HCT116 (cell line): Measurements from ENCODE around the gene CDH5. TPM values are rescaled to one million over a fixed set of nuclear protein-coding genes. Genes with fewer than 3 reads are reported as not detected.

ENCODE experiments used
- ATAC-seq: fragments of 200-7000 bp; cut with Tn5 transposase; 2 replicates; pipeline ENCODE4 v1.9.1; 2020; ENCODE audit warnings: mild to moderate bottlenecking, moderate library complexity
- BruUV-seq: library from RNA; stranded (reverse); fragments of 400-500 nt; replicated peaks from 2 replicates; lab custom pipeline; 2021; lab: Mats Ljungman, UMichigan
- CTCF ChIA-PET: fragments of 300-600 bp; sonication (Branson Sonifier 250); formaldehyde crosslinking; loops from one replicate; lab custom pipeline; 2021; ENCODE audit warnings: antibody characterized with exemption; lab: Charles Lee
- POLR2A ChIA-PET: fragments of 300-600, 350-600 bp; sonication (Branson Sonifier 250); formaldehyde crosslinking; loops from one replicate; lab custom pipeline; 2021; ENCODE audit warnings: antibody characterized with exemption; lab: Charles Lee
- RAD21 ChIA-PET, 2 experiments: fragments of 300-600 bp; sonication (Branson Sonifier 250); formaldehyde crosslinking; loops; one replicate each; lab custom pipeline; 2023; ENCODE audit warnings: low total read pairs in 2 of 2; ENCODE audit not compliant: uncharacterized antibody in 2 of 2, unreplicated experiment in 2 of 2, low non-redundant PET in 1 of 2; lab: Charles Lee
- DNase-seq: peaks from one replicate; pipeline ENCODE4 v3.0.0-alpha.2; 2010; ENCODE audit warnings: low read depth, low spot score
- H2AFZ ChIP-seq: fragments of 200-600 bp; shearing (Covaris generic), sonication (generic); 2 replicates; pipeline ENCODE4 v1.6.1; 2017; ENCODE audit warnings: low read depth, mixed run types, mixed read lengths, antibody characterized with exemption, low read length; ENCODE audit not compliant: poor library complexity, severe bottlenecking
- H3K27ac ChIP-seq: 2 replicates; pipeline ENCODE4 v1.5.1; 2012; ENCODE audit warnings: low read depth, low read length
- H3K27me3 ChIP-seq: fragments of 200-600 bp; sonication (generic); 2 replicates; pipeline ENCODE4 v1.6.1; 2016; ENCODE audit warnings: mixed run types, low read length, mixed read lengths; ENCODE audit not compliant: insufficient read depth
- H3K36me3 ChIP-seq, 2 experiments: fragments of 200-500 bp in 1 of 2; fragments of 200-600 bp in 1 of 2; sonication (Bioruptor generic) in 1 of 2; sonication (generic) in 1 of 2; 2 replicates each; pipeline versions ENCODE4 v1.5.1 to v1.6.1; 2014 to 2016; ENCODE audit warnings: low read length in 2 of 2, inconsistent platforms in 1 of 2, mixed read lengths in 1 of 2, mixed run types in 1 of 2; ENCODE audit not compliant: insufficient read depth in 2 of 2, control insufficient read depth in 1 of 2
- H3K4me1 ChIP-seq, 2 experiments: fragments of 200-600 bp in 1 of 2; sonication (generic) in 1 of 2; 2 replicates each; pipeline versions ENCODE4 v1.5.1 to v1.6.1; 2012 to 2017; ENCODE audit warnings: low read length in 2 of 2, inconsistent platforms in 1 of 2, mild to moderate bottlenecking in 1 of 2, mixed read lengths in 1 of 2, mixed run types in 1 of 2, moderate library complexity in 1 of 2; ENCODE audit not compliant: insufficient read depth in 2 of 2, control insufficient read depth in 1 of 2
- H3K4me2 ChIP-seq: fragments of 200-600 bp; sonication (generic); 2 replicates; pipeline ENCODE4 v1.6.1; 2017; ENCODE audit warnings: mixed run types, low read length, mixed read lengths
- H3K4me3 ChIP-seq, 2 experiments: fragments of 200-600 bp in 1 of 2; sonication (generic) in 1 of 2; replicated peaks in 1 of 2; 2 replicates each; pipeline ENCODE4 v1.5.1; 2011 to 2016; ENCODE audit warnings: low read length in 2 of 2, control low read depth in 1 of 2, low read depth in 1 of 2, mild to moderate bottlenecking in 1 of 2, mixed read lengths in 1 of 2, mixed run types in 1 of 2
- H3K79me2 ChIP-seq: fragments of 200-600 bp; sonication (generic); 2 replicates; pipeline ENCODE4 v1.6.1; 2017; ENCODE audit warnings: mild to moderate bottlenecking, mixed run types, low read length, moderate library complexity, mixed read lengths; ENCODE audit not compliant: insufficient read depth
- H3K9ac ChIP-seq: fragments of 200-600 bp; sonication (generic); 2 replicates; pipeline ENCODE4 v1.6.1; 2016; ENCODE audit warnings: low read length, mixed read lengths
- H3K9me2 ChIP-seq: fragments of 200-600 bp; sonication (generic), shearing (Covaris generic); 2 replicates; pipeline ENCODE4 v1.6.1; 2017; ENCODE audit warnings: mixed run types, mild to moderate bottlenecking, moderate library complexity; ENCODE audit not compliant: insufficient read depth
- H3K9me3 ChIP-seq, 2 experiments: fragments of 200-500 bp in 1 of 2; fragments of 200-600 bp in 1 of 2; sonication (Bioruptor generic) in 1 of 2; sonication (generic) in 1 of 2; 2 replicates each; pipeline ENCODE4 v1.6.1; 2014 to 2017; ENCODE audit warnings: low read length in 2 of 2, mixed read lengths in 2 of 2, inconsistent platforms in 1 of 2, low read depth in 1 of 2, mild to moderate bottlenecking in 1 of 2, mixed run types in 1 of 2, moderate library complexity in 1 of 2; ENCODE audit not compliant: control insufficient read depth in 1 of 2, insufficient read depth in 1 of 2
- H4K20me1 ChIP-seq: fragments of 200-600 bp; sonication (generic), shearing (Covaris generic); 2 replicates; pipeline ENCODE4 v1.6.1; 2017; ENCODE audit warnings: mixed run types, mild to moderate bottlenecking, moderate library complexity; ENCODE audit not compliant: insufficient read depth
- ATF3 ChIP-seq: IDR thresholded peaks from 2 replicates; pipeline ENCODE4 v1.6.1; 2012
- CBX3 ChIP-seq: IDR thresholded peaks from 2 replicates; pipeline ENCODE4 v1.6.1; 2012; ENCODE audit warnings: low read depth
- CEBPB ChIP-seq: IDR thresholded peaks from 2 replicates; pipeline ENCODE4 v1.6.1; 2012; ENCODE audit warnings: low read depth
- ELF1 ChIP-seq: IDR thresholded peaks from 2 replicates; pipeline ENCODE4 v1.6.1; 2012; ENCODE audit warnings: low read depth, borderline replicate concordance
- EZH2 ChIP-seq: fragments of 200-600 bp; sonication (generic); IDR thresholded peaks from 2 replicates; pipeline ENCODE4 v1.6.1; 2017; ENCODE audit warnings: antibody characterized with exemption, mixed run types
- EZH2phosphoT487 ChIP-seq: fragments of 200-600 bp; IDR thresholded peaks from 2 replicates; pipeline ENCODE4 v1.6.1; 2018; ENCODE audit warnings: antibody characterized with exemption, borderline replicate concordance
- FOSL1 ChIP-seq: IDR thresholded peaks from 2 replicates; pipeline ENCODE4 v1.6.1; 2012; ENCODE audit warnings: low read depth
- JUND ChIP-seq: IDR thresholded peaks from 2 replicates; pipeline ENCODE4 v1.6.1; 2012
- POLR2AphosphoS5 ChIP-seq: IDR thresholded peaks from 2 replicates; pipeline ENCODE4 v1.6.1; 2011; ENCODE audit warnings: mild to moderate bottlenecking, low read depth, low read length, moderate library complexity
- RAD21 ChIP-seq: IDR thresholded peaks from 2 replicates; pipeline ENCODE4 v1.6.1; 2012; ENCODE audit warnings: low read depth, mild to moderate bottlenecking
- REST ChIP-seq: IDR thresholded peaks from 2 replicates; pipeline ENCODE4 v1.6.1; 2012; ENCODE audit warnings: low read depth
- SP1 ChIP-seq: IDR thresholded peaks from 2 replicates; pipeline ENCODE4 v1.6.1; 2012; ENCODE audit warnings: low read depth
- SRF ChIP-seq: IDR thresholded peaks from 2 replicates; pipeline ENCODE4 v1.6.1; 2012; ENCODE audit warnings: low read depth
- TCF7L2 ChIP-seq: IDR thresholded peaks from 2 replicates; pipeline ENCODE4 v1.7.0; 2011; ENCODE audit warnings: borderline replicate concordance, inconsistent platforms; ENCODE audit not compliant: insufficient read depth, insufficient read length; ENCODE audit errors: extremely low read depth
- ZNF274 ChIP-seq: fragments of 200-500 bp; sonication (Bioruptor generic); IDR thresholded peaks from 2 replicates; pipeline ENCODE4 v1.6.1; 2014; ENCODE audit warnings: mild to moderate bottlenecking, low read depth, low read length, inconsistent platforms
- intact Hi-C: fragments of 100-400 bp; cut with micrococcal nuclease; formaldehyde crosslinking; loops from 2 replicates; pipeline ENCODE4 v1.10.0; 2022
- total RNA-seq: library from RNA; stranded (reverse); gene quantifications from one replicate; pipeline ENCODE4 v1.2.1, GENCODE V29; 2021; ENCODE audit not compliant: unreplicated experiment

The CDH5 gene
- total RNA-seq, 1 experiment from 2014 or later, result 0.15 TPM

GRCh38 chr16:66387817-66388332, 21.4 kb downstream of the CDH5 start:
- Histone ChIP-seq H3K9ac (no peak overlapping the region), H3K27ac (no peak overlapping the region), H4K20me1 (no peaks in the 10 kb centered on the region), H3K36me3 (no peaks in the 10 kb centered on the region), H2AFZ (no peak overlapping the region), H3K4me2 (no peak overlapping the region), H3K27me3 (no peaks in the 10 kb centered on the region), H3K4me3 (no peak overlapping the region), H3K9me3 (no peaks in the 10 kb centered on the region), H3K79me2 (no peaks in the 10 kb centered on the region), H3K4me1 (peaks cover 9 to 11% of the 10 kb centered on the region in 2 experiments), H3K9me2 (no peaks in the 10 kb centered on the region)
- no TSS peak for BruUV-seq
- intact Hi-C loops, result no loop called here
- RAD21 ChIA-PET, result no interaction called here
- ATAC-seq (no peak), DNase-seq (no peak)
- no peak for TF ChIP-seq SP1
- no peak for TF ChIP-seq EZH2
- TF ChIP-seq ELF1, result no peak
- TF ChIP-seq ZNF274, result no peak
- no peak for TF ChIP-seq ATF3
- CTCF ChIA-PET, result no interaction called here
- POLR2A ChIA-PET, result no interaction called here

DNA sequence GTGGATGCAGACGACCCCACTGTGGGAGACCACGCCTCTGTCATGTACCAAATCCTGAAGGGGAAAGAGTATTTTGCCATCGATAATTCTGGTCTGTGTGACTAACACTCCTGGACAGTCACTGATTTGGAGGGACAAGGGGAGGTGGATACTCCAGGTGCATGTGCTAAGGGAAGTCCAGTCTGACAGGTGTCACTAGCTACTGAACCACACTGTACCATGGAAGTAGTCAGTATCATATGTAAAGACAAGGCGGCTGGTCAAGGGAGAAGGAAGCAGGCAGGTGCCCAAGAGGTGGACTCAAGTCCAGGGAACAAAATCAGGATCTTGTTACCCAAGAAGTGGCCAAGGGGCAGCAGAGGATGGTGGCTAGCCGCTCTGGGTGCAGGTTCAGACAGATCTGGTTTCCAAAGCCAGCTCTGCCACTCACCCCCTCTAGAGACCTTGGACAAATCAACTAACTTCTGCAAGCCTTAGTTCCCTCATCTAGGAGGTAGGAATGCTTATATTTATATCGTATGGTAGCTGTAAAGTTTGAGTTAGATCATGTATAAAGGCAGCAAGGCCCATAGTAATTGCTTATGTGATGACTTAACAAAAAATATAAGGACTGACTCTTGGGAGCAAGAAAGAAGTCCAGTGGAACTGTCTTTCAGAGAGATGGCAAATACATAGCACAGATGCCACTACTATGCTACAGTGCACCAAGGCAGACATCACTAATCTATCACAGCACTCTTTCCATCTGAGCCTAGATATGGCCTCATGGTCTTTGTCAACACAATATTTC, 22.1 kb downstream of the CDH5 start:
- Histone ChIP-seq H3K4me3 (no peak overlapping the region), H3K79me2 (no peaks in the 10 kb centered on the region), H4K20me1 (no peaks in the 10 kb centered on the region), H3K9me2 (no peaks in the 10 kb centered on the region), H3K27me3 (no peaks in the 10 kb centered on the region), H3K4me2 (no peak overlapping the region), H3K4me1 (peaks cover 3 to 4% of the 10 kb centered on the region in 2 experiments), H2AFZ (no peak overlapping the region), H3K9ac (no peak overlapping the region), H3K9me3 (no peaks in the 10 kb centered on the region), H3K27ac (no peak overlapping the region), H3K36me3 (no peaks in the 10 kb centered on the region)
- ATAC-seq (no peak), DNase-seq (no peak)
- TF ChIP-seq TCF7L2 (no peak), EZH2phosphoT487 (no peak), ELF1 (no peak), SRF (no peak), REST (no peak), FOSL1 (no peak), EZH2 (no peak), RAD21 (no peak), CEBPB (no peak), JUND (no peak), CBX3 (no peak), POLR2AphosphoS5 (no peak)
- RAD21 ChIA-PET, result no interaction called here
- CTCF ChIA-PET, result interaction anchor here (0.7 kb wide), 1 partner anchor 30 kb away, joined by 3 read pairs; no protein-coding TSS in a partner anchor
- intact Hi-C loops, result no loop called here
- no TSS peak for BruUV-seq
- POLR2A ChIA-PET, result no interaction called here
